Neural progenitor cell (in vitro differentiated cells): Measurements from ENCODE around the gene THSD4. TPM values are rescaled to one million over a fixed set of nuclear protein-coding genes. Genes with fewer than 3 reads are reported as not detected.

Experiments used
- DNase-seq: peaks from one replicate; pipeline ENCODE4 v3.0.0-alpha.2; 2016; ENCODE audit warnings: low spot score
- H2AFZ ChIP-seq: fragments of 200-600 bp; sonication (generic); replicated peaks from 2 replicates; pipeline ENCODE4 v1.6.1; 2016; ENCODE audit warnings: antibody characterized with exemption
- H3F3A ChIP-seq: fragments of 200-600 bp; sonication (generic); 2 replicates; pipeline ENCODE4 v1.6.1; 2016; ENCODE audit warnings: antibody characterized with exemption, low read depth
- H3K27ac ChIP-seq: fragments of 200-600 bp; sonication (generic); 2 replicates; pipeline ENCODE4 v1.5.1; 2016; ENCODE audit warnings: mild to moderate bottlenecking
- H3K27me3 ChIP-seq: fragments of 200-600 bp; sonication (generic); 2 replicates; pipeline ENCODE4 v1.6.1; 2016; ENCODE audit warnings: mild to moderate bottlenecking, moderate library complexity
- H3K36me3 ChIP-seq: fragments of 200-600 bp; sonication (generic); 2 replicates; pipeline ENCODE4 v1.5.1; 2016
- H3K4me1 ChIP-seq: fragments of 200-600 bp; sonication (generic); 2 replicates; pipeline ENCODE4 v1.6.1; 2016; ENCODE audit warnings: mixed run types
- H3K4me2 ChIP-seq: fragments of 200-600 bp; sonication (generic); 2 replicates; pipeline ENCODE4 v1.6.1; 2016
- H3K4me3 ChIP-seq: fragments of 200-600 bp; sonication (generic); 2 replicates; pipeline ENCODE4 v1.5.1; 2016
- H3K79me2 ChIP-seq: fragments of 200-600 bp; sonication (generic); 2 replicates; pipeline ENCODE4 v1.6.1; 2016; ENCODE audit warnings: low read depth
- H3K9ac ChIP-seq: fragments of 200-600 bp; sonication (generic); 2 replicates; pipeline ENCODE4 v1.6.1; 2016
- H3K9me3 ChIP-seq: fragments of 200-600 bp; sonication (generic); 2 replicates; pipeline ENCODE4 v1.5.1; 2016; ENCODE audit warnings: low read depth
- H4K20me1 ChIP-seq: fragments of 200-600 bp; sonication (generic); 2 replicates; pipeline ENCODE4 v1.6.1; 2016; ENCODE audit warnings: low read depth
- H3K27ac Mint-ChIP-seq: 3 replicates; pipeline ENCODE4 v1.8.0; 2021; ENCODE audit warnings: mixed read lengths
- H3K27me3 Mint-ChIP-seq: 2 replicates; pipeline ENCODE4 v1.8.0; 2022; ENCODE audit warnings: low read depth, mild to moderate bottlenecking, inconsistent platforms, moderate library complexity, mixed read lengths; ENCODE audit not compliant: insufficient read depth
- H3K36me3 Mint-ChIP-seq: 3 replicates; pipeline ENCODE4 v1.8.0; 2021; ENCODE audit warnings: mixed read lengths
- H3K4me1 Mint-ChIP-seq: 3 replicates; pipeline ENCODE4 v1.8.0; 2021; ENCODE audit warnings: mixed read lengths
- H3K4me3 Mint-ChIP-seq: 3 replicates; pipeline ENCODE4 v1.8.0; 2021; ENCODE audit warnings: mild to moderate bottlenecking, moderate library complexity, mixed read lengths
- H3K9me3 Mint-ChIP-seq: 3 replicates; pipeline ENCODE4 v1.8.0; 2020; ENCODE audit warnings: mixed read lengths
- EZH2 ChIP-seq: fragments of 200-600 bp; sonication (generic); IDR thresholded peaks from 2 replicates; pipeline ENCODE4 v1.6.1; 2017; ENCODE audit warnings: antibody characterized with exemption, mild to moderate bottlenecking, moderate library complexity
- EZH2phosphoT487 ChIP-seq: fragments of 200-600 bp; sonication (generic); IDR thresholded peaks from 2 replicates; pipeline ENCODE4 v1.6.1; 2017; ENCODE audit warnings: antibody characterized with exemption
- total RNA-seq: library from RNA; depleted of rRNA; stranded (reverse); fragments of >200 nt; gene quantifications from 2 replicates; pipeline ENCODE4 v1.2.3, GENCODE V29; 2015; ENCODE audit warnings: low replicate concordance
- TF ChIP-seq, protein P1 (sequence below): fragments of 200-600 bp; sonication (generic); IDR thresholded peaks from 2 replicates; pipeline ENCODE4 v1.5.1; 2017; ENCODE audit warnings: antibody characterized with exemption, mild to moderate bottlenecking

Gene THSD4
- total RNA-seq, 1 donor from 2014 or later = 2.4 TPM

DNA sequence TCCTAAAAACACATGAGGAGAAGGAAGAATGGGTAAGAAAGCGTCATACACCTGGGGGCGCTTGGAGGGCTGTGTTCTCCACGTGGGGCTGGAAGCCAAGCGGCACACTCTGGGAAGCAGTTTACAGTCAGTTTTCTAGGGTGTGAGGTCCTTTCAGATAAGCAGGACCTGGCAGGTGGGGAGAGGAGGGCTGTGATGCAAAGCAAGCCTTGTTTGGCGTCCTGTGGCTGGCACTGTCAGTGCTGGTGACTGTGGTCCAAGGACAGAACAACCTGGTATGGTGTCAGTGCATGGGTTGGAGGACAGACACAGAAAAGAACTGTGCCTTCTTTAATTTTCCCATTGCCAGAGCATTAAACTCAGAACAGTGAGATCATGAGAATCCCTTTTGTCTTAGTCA lies 434.4 kb downstream of the THSD4 start:
- H3K27ac Mint-ChIP-seq = no peak overlapping the region
- peaks cover 26% of the 10 kb centered on the region for H3K4me1 Mint-ChIP-seq
- no peak for DNase-seq
- H4K20me1 ChIP-seq = no peaks in the 10 kb centered on the region
- peaks cover 34% of the 10 kb centered on the region for H3K4me1 ChIP-seq
- H3K9me3 Mint-ChIP-seq = no peaks in the 10 kb centered on the region
- H3K36me3 Mint-ChIP-seq = no peaks in the 10 kb centered on the region
- H3K9ac ChIP-seq = no peak overlapping the region
- no peak overlapping the region for H3K4me2 ChIP-seq
- no peak overlapping the region for H2AFZ ChIP-seq
- peaks cover 19% of the 10 kb centered on the region for H3F3A ChIP-seq
- H3K27ac ChIP-seq = no peak overlapping the region
- TF ChIP-seq EZH2 = no peak
- TF ChIP-seq EZH2phosphoT487 = no peak
- H3K27me3 Mint-ChIP-seq = peaks cover 8% of the 10 kb centered on the region
- H3K9me3 ChIP-seq = no peaks in the 10 kb centered on the region
- no peak overlapping the region for H3K4me3 Mint-ChIP-seq
- no peak overlapping the region for H3K4me3 ChIP-seq
- no peaks in the 10 kb centered on the region for H3K27me3 ChIP-seq
- H3K79me2 ChIP-seq = no peaks in the 10 kb centered on the region
- H3K36me3 ChIP-seq = no peaks in the 10 kb centered on the region

DNA sequence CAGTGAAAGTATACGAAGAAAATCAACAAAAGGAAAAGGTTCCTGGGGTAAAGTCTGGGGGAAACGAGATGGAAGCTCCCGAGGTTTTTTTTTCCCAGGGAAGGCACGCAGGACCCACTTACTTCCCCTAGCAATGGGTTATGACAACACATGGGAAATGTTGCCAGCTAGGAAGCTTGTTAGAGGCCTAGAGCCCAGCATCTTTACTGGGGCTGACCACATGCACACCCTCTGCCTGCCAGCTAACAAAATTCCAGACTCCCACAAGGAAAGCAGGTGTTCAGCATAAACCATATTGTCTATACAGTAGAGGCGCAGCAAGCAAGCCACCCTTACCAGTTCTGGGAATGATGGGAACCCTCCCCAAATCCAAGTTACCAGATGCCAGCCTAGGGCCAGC lies 436.3 kb downstream of the THSD4 start:
- Mint-ChIP-seq H3K4me1 (peaks cover 26% of the 10 kb centered on the region), H3K36me3 (no peaks in the 10 kb centered on the region), H3K27ac (no peak overlapping the region), H3K9me3 (no peaks in the 10 kb centered on the region), H3K4me3 (no peak overlapping the region), H3K27me3 (peaks cover 8% of the 10 kb centered on the region)
- Histone ChIP-seq H3K4me3 (no peak overlapping the region), H3K79me2 (no peaks in the 10 kb centered on the region), H3F3A (peaks cover 19% of the 10 kb centered on the region), H3K27ac (no peak overlapping the region), H4K20me1 (no peaks in the 10 kb centered on the region), H3K36me3 (no peaks in the 10 kb centered on the region), H3K9me3 (no peaks in the 10 kb centered on the region), H3K27me3 (no peaks in the 10 kb centered on the region), H2AFZ (no peak overlapping the region), H3K9ac (no peak overlapping the region), H3K4me1 (peaks cover 34% of the 10 kb centered on the region), H3K4me2 (no peak overlapping the region)
- no peak for DNase-seq
- TF ChIP-seq EZH2 (no peak), EZH2phosphoT487 (no peak)
- TF ChIP-seq, protein P1, sequence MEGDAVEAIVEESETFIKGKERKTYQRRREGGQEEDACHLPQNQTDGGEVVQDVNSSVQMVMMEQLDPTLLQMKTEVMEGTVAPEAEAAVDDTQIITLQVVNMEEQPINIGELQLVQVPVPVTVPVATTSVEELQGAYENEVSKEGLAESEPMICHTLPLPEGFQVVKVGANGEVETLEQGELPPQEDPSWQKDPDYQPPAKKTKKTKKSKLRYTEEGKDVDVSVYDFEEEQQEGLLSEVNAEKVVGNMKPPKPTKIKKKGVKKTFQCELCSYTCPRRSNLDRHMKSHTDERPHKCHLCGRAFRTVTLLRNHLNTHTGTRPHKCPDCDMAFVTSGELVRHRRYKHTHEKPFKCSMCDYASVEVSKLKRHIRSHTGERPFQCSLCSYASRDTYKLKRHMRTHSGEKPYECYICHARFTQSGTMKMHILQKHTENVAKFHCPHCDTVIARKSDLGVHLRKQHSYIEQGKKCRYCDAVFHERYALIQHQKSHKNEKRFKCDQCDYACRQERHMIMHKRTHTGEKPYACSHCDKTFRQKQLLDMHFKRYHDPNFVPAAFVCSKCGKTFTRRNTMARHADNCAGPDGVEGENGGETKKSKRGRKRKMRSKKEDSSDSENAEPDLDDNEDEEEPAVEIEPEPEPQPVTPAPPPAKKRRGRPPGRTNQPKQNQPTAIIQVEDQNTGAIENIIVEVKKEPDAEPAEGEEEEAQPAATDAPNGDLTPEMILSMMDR = no peak

DNA sequence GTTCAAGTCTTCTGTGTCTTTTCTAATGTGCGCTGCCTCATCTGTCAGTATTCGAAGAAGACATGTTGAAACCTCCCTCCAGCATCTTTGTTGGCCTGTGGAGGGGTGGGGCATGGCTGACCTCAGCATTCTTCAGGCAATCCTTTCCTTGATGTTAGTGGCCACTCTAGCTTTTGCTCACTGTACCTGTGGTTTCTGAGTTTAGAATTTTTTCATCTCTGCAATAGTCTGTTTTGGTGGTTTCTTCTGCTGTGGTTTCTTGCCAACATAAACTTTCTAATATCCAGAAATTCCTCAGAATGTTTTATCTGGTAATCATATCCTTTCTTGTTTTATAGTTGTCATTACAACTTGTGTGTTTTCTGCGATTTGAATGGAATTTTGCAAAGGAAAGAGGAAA lies 443.8 kb downstream of the THSD4 start:
- TF ChIP-seq, protein P1 = no peak
- TF ChIP-seq EZH2phosphoT487 = no peak
- no peak for TF ChIP-seq EZH2
- Histone ChIP-seq H2AFZ (no peak overlapping the region), H3K4me1 (no peaks in the 10 kb centered on the region), H3K4me2 (no peak overlapping the region), H3K4me3 (no peak overlapping the region), H3K9ac (no peak overlapping the region), H3K27me3 (no peaks in the 10 kb centered on the region), H3F3A (no peaks in the 10 kb centered on the region), H4K20me1 (no peaks in the 10 kb centered on the region), H3K9me3 (no peaks in the 10 kb centered on the region), H3K79me2 (no peaks in the 10 kb centered on the region), H3K36me3 (no peaks in the 10 kb centered on the region), H3K27ac (no peak overlapping the region)
- DNase-seq = no peak
- Mint-ChIP-seq H3K4me3 (no peak overlapping the region), H3K27ac (no peak overlapping the region), H3K4me1 (no peaks in the 10 kb centered on the region), H3K9me3 (peaks cover 3% of the 10 kb centered on the region), H3K36me3 (no peaks in the 10 kb centered on the region), H3K27me3 (peaks cover 2% of the 10 kb centered on the region)

DNA sequence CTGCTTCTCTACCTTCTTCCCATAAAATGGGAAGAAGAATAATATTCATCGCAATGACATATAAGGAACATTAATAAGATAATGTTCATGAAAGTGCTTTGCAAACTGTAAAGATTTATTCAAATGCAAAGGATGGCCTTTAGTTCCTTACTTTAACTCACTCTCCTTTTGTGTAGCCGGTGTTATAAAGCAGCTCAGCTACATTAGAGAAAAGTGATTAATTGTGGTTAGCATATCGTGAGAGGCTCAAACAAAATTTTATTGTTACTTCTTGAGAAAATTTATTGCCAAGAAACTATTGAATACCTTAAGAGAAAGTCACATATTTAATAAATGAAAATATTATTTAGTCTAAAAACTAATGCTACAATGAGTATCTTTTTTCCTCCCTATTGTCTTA lies 444.3 kb downstream of the THSD4 start:
- no peak for DNase-seq
- H3K27me3 ChIP-seq = no peaks in the 10 kb centered on the region
- no peaks in the 10 kb centered on the region for H3K79me2 ChIP-seq
- Mint-ChIP-seq H3K36me3 (no peaks in the 10 kb centered on the region), H3K9me3 (peaks cover 3% of the 10 kb centered on the region), H3K27me3 (no peaks in the 10 kb centered on the region), H3K4me3 (no peak overlapping the region), H3K27ac (no peak overlapping the region), H3K4me1 (no peaks in the 10 kb centered on the region)
- no peak overlapping the region for H3K27ac ChIP-seq
- TF ChIP-seq EZH2phosphoT487 (no peak), EZH2 (no peak)
- TF ChIP-seq, protein P1 = no peak
- H3F3A ChIP-seq = no peaks in the 10 kb centered on the region
- H4K20me1 ChIP-seq = no peaks in the 10 kb centered on the region
- no peaks in the 10 kb centered on the region for H3K9me3 ChIP-seq
- H2AFZ ChIP-seq = no peak overlapping the region
- no peak overlapping the region for H3K9ac ChIP-seq
- no peaks in the 10 kb centered on the region for H3K36me3 ChIP-seq
- no peak overlapping the region for H3K4me3 ChIP-seq
- H3K4me1 ChIP-seq = no peaks in the 10 kb centered on the region
- no peak overlapping the region for H3K4me2 ChIP-seq
